ENCODE measurements around the gene NPFFR2. TPM values are rescaled to one million over a fixed set of nuclear protein-coding genes. Genes with fewer than 3 reads are reported as not detected.
"Not testable (repeated sequence)": the region's sequence is repeated elsewhere in the genome, so short reads cannot be mapped to it uniquely, and the experiment has no call there.

Gene NPFFR2
- total RNA-seq, 2 donors from 2014 or later, result not detected

DNA sequence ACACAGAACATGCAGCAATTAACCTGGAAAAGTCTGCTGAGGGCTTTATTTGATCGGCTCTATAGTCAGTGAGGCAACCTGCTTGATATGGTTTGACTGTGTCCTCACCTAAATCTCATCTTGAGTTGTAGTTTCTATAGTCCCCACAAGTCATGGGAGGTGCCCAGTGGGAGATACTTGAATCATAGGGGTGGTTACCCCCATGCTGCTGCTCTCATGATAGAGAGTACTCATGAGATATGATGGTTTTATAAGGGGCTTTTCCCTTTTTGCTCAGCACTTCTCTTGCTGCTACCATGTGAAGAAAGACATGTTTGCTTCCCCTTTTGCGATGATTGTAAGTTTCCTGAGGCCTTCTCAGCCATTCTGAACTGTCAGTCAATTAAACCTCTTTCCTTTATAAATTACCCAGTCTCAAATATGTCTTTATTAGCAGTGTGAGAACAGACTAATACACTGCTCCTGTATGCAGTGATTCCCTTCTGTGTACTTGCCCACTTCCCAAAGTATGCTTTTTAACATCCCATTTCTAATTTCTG is 78.2 kb downstream of the NPFFR2 start:
- ATAC-seq, result no peak
- DNase-seq, result no peak
- intact Hi-C loops (cut with DNase I), result no loop called here

DNA sequence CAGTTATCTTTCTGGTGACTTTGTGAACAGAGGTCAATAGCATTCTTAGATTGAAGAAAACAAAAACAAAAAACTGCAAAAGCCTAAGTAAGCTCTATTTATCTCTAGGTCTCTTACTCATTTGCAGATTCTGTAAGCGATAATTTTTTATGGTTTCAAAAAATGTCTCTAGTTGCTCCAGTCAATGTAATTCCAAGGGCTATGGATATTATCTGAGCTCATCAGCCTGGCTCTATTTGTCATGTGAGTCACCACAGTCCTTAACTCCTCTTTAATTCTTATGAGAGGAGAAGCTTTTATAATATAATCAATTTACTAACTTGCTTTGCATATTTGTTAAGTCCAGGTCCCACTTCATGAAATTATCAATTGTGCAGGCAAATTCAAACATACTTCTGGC is 79.1 kb downstream of the NPFFR2 start:
- no peak for ATAC-seq
- intact Hi-C loops (cut with DNase I), result no loop called here

DNA sequence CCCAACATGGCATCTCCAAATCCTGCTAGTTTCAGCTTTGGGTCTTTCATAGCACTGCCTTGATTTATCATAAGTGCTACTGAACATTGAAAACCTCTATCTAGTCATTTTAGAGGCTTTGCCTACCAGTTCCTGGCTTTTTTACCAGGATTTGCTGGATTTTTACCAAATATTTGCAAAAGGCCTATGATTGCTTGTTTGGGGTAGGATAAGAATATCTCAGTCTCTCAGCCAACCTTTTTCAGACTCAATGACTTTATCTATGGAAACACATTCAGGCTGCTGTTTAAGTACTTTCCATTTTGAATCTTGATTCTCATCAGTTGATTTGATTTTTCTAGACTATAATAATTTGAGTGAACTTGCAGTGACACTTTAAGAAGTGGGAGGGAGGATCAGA is 80.1 kb downstream of the NPFFR2 start:
- ATAC-seq (no peak), DNase-seq (no peak)
- intact Hi-C loops (cut with DNase I), result no loop called here

More for the DNA sequence above, 79.1 kb downstream of the NPFFR2 start:
- no peak for DNase-seq

DNA sequence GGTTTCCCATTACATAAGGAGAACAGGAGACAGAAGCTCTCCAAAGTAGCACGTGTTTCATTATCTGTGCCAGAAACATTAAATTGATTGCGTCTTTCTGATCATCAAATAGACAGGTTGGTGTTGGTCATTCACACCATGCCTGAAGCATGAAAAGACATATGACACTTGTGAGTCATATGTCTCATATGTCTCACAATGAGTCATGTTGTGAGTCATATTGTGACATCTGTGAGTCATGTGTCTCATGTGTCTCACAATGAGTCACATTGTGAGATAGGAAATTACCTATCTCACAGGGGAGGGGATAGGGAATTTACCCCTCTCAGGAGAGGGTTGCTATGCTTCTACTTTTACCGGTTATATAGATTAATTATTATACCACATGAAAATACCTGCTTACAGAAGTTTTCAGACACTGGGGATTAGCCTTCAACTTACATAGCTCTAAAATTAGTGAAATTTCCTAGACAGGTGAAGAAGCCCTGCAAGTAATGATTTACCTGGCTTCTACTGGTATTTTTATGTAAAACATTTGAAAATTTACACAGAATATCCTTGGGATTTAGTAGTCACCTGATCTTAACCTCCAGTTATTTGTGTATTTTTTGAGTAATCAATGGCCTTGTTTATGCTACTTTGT is 80.8 kb downstream of the NPFFR2 start:
- no peak for DNase-seq
- intact Hi-C loops (cut with DNase I), result no loop called here
- ATAC-seq, result no peak

DNA sequence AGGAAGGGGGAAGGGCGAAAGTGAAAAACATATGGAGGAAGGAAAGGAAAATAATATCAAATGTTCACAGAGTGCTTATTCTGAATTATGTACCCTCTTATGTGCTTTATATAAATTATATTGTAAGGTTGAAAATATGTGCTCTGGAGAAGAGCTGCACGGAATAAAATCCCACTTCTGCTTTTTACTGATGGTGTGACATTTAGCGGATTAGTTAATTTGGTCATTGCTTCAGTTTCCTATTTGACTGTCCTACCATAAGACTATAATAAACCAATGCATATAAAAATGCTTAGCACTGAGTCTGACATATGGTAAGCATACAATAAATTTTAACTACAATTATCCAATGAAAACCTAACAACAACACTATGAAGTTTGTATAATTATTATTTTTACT is 86.2 kb downstream of the NPFFR2 start:
- intact Hi-C loops (cut with DNase I), result no loop called here
- no peak for ATAC-seq
- no peak for DNase-seq

DNA sequence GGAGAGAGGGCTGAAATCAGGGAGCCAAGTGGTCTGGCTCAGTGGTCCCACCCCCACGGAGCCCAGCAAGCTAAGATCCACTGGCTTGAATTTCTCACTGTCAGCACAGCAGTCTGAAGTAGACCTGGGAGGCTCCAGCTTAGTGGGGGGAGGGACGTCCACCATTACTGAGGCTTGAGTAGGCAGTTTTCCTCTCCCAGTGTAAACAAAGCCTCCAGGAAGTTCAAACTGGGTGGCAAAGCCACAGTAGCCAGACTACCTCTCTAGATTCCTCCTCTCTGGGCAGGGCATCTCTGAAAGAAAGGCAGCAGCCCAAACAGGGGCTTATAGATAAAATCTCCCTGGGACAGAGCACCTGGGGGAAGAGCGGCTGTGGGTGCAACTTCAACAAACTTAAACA is 88.1 kb downstream of the NPFFR2 start:
- ATAC-seq, result no peak
- intact Hi-C loops (cut with DNase I), result no loop called here

DNA sequence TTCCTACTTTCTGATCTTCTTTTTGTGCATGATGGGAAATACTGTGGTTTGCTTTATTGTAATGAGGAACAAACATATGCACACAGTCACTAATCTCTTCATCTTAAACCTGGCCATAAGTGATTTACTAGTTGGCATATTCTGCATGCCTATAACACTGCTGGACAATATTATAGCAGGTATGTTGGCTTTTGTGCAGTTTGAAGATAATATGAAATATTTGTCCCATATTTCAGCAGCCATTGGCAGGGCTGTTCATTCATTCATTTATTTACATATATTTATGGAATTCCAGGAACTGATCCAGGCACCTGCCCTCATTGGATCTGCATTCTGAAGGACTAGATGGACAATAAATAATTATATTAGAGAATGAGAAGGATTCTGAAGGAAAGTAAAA is 96.9 kb downstream of the NPFFR2 start:
- intact Hi-C loops (cut with DNase I), result no loop called here
- DNase-seq (no peak), ATAC-seq (no peak)

More for the DNA sequence above, 88.1 kb downstream of the NPFFR2 start:
- DNase-seq, result no peak

DNA sequence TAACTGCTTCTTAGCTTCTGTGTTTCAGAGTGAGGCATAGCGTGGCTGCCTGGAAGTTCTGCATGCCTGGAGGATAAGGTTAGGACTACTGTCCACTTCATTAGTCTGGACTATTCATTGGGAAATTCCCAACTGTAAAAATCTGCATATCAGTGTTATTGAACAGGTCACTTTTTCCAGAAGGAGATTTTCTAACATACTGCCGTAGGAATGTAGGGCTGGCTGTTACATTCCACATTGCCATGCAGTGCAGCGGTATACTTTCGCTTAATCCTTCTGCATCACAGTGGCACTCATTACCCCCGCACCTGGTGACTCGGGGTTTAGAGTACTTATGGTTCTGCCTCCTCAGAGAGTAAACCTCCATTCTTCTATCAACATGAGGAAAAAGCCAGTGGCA is 104.6 kb downstream of the NPFFR2 start:
- intact Hi-C loops (cut with DNase I), result no loop called here
- ATAC-seq, result no peak
- DNase-seq, result no peak

DNA sequence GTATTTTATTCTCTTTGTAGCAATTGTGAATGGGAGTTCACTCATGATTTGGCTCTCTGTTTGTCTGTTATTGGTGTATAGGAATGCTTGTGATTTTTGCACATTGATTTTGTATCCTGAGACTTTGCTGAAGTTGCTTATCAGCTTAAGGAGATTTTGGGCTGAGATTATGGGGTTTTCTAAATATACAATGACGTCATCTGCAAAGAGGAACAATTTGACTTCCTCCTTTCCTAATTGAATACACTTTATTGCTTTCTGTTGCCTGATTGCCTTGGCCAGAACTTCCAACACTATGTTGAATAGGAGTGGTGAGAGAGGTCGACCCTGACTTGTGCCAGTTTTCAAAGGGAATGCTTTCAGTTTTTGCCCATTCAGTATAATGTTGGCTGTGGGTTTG is 108.2 kb downstream of the NPFFR2 start:
- intact Hi-C loops (cut with DNase I); ATAC-seq; DNase-seq: not testable (repeated sequence)

DNA sequence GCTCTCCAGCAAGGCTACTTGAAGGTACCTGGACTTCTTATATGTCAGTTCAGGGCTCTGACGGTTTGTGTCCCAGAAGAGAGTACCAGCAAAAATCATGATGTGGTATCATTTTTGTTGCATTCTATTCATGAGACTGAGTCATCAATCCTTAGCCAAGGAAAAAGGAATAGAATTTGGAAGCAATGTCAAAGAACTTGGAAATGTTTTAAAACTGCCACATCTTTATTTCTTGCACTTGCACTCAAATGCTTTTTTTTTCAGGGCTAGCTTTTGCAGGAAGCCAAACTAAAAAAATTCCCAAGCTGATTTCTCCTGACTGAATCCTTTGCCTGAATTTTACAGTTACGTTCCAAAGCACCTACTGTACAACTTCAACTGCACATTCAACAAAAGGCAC is 112.4 kb downstream of the NPFFR2 start:
- DNase-seq (no peak), ATAC-seq (no peak)
- intact Hi-C loops (cut with DNase I), result no loop called here

DNA sequence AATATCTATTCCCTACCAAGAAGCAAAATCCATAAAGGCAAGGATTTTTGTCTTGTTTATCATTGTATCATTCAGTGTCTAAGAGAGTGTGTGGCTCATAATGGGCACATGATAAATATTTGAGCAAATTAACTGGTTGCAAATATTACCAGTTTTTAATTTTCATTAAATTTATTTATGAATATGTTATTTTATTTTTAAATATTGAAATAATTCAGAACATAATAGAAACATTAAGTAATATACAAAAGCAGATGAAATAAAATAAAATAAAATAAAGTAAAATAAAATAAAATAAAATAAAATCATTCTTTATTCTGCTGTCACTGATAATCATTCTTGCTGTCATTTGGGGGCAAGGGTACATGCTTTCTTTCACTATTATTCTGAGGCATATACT is 120.9 kb downstream of the NPFFR2 start:
- ATAC-seq (no peak), DNase-seq (no peak)
- intact Hi-C loops (cut with DNase I), result no loop called here

DNA sequence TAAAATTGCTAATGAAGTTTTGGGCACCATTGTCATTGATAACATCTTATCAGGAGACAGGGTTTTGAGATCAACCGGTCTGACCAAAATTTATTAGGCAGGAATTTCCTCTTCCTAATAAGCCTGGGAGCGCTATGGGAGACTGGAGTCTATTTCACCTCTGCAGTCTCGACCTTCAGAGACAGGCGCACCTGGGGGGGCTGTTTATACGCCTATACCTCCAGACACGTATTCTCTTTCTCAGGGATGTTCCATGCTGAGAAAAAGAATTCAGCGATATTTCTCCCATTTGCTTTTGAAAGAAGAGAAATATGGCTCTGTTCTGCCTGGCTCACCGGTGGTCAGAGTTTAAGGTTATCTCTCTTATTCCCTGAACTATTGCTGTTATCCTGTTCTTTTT is 121.8 kb downstream of the NPFFR2 start:
- DNase-seq; ATAC-seq; intact Hi-C loops (cut with DNase I): not testable (repeated sequence)

DNA sequence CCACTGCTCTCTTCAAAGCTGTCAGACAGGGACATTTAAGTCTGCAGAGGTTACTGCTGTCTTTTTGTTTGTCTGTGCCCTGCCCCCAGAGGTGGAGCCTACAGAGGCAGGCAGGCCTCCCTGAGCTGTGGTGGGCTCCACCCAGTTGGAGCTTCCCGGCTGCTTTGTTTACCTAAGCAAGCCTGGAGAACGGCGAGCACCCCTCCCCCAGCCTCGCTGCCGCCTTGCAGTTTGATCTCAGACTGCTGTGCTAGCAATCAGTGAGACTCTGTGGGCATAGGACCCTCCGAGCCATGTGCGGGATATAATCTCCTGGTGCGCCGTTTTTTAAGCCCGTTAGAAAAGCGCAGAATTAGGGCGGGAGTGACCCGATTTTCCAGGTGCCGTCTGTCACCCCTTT is 137.5 kb downstream of the NPFFR2 start:
- ATAC-seq; intact Hi-C loops (cut with DNase I); DNase-seq: not testable (repeated sequence)

DNA sequence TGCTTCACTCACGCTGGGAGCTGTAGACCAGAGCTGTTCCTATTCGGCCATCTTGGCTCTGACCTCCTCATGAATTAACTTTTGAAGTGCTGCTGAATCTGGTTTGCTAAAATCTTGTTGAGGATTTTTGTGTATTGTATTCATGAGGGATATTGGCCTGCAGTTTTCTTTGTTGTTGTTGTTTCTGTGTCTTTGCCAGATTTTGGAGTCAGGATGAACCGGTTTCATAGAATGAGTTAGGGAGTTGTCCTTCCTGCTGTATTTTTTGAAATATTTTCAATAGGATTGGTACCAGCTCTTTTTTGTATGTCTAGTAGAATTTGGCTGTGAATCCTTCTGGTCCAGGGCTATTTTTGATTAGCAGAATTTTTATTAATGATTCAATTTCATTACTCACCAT is 138.1 kb downstream of the NPFFR2 start:
- ATAC-seq (no peak), DNase-seq (no peak)
- intact Hi-C loops (cut with DNase I), result no loop called here

DNA sequence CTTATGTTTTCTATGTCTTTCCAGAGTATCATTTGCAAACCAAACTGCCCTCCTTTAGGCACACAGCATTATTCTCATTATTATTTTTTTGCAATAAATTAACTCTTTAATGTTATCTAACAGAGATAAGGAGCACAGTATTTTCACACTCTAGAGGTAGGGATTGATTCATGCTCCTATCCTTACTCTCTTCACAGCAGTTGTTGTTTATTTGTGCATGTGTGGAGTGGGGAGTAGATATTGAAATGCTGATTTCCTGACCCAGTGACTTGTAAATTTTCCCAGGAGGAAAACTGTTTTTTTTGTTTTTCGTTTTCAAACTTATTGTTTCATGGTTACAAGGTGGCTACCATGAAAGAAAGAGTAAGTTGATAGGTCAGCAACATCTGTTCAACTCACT is 140.0 kb downstream of the NPFFR2 start:
- intact Hi-C loops (cut with DNase I), result no loop called here
- DNase-seq, result no peak
- ATAC-seq, result no peak

DNA sequence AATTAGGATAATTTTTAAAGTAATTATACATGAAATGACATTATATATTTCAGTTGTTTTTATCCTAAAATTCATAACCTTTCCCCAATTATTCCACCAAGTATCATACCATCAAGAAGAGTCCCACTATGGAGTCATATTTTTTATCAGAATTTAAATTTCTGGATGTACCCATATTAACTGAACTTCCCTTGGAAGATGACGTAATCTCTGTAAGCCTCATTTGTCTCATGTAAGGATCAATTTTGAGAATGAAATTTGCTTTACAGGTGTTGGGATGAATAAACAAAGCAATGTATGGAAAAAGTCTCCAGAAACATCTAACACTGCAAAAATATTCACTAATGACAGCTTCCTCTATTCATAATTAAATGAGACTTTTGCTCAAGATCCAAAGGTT is 147.5 kb downstream of the NPFFR2 start:
- intact Hi-C loops (cut with DNase I), result no loop called here
- no peak for ATAC-seq
- DNase-seq, result no peak

DNA sequence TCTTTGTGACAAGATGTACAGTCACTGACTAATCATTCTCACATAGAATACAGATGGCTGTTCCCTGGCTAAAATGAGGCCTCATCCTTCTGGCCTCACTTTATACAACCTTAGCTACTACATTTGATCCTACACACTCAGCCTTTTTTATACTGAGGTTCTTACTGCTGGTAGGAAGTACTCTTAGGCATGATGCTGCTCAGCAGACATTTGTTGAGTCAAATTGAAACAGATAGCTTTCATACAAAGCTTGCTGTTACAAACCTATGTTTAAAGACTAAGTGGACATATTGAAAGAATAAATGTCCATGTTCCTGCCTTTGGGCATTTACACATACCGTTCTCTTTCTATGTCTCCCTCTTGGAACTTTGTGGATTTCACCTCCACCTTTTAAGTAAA is 154.9 kb downstream of the NPFFR2 start:
- intact Hi-C loops (cut with DNase I), result no loop called here
- ATAC-seq (no peak), DNase-seq (no peak)

DNA sequence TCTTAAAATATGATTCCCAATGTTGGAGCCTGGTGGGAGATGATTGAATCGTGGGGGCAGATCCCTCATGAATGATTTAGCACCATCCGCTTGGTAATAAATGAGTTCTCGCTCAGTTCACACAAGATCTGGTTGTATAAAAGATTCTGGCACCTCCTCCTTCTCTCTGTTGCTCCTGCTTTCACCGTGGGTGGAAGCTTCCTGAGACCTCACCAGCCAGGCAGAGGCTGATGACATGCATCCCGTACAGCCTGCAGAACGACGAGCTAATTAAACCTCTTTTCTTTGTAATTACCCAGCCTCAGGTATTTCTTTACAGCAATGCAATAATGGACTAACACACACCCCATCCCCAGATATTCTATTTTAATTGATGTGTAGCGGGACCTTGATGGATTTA is 162.2 kb downstream of the NPFFR2 start:
- intact Hi-C loops (cut with DNase I), result no loop called here
- no peak for ATAC-seq
- DNase-seq, result no peak

DNA sequence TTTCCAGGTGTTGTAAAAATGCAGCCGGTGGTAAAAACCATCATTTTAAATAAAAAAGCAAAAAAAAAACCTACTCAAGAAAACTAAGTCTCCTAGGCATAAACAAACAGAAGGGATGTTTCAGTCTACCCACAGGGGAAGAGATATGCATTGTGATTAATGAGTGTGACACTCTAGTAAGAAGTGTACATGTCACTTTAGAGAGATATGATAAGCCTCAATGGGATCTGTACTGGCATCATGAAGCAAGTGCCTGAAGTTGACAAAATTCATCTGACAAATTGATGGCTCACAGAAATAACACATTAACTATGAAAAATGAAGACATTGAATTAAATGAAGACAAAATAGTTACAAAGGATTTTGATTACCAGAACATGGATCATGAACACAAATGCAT is 162.7 kb downstream of the NPFFR2 start:
- DNase-seq, result no peak
- ATAC-seq, result no peak
- intact Hi-C loops (cut with DNase I), result no loop called here

All from left cardiac atrium (tissue), 4 donors.